Keratinocyte (primary cell): ENCODE data around the gene PELI1.

Experiments used
- EZH2 ChIP-seq: IDR thresholded peaks from one replicate; pipeline ENCODE4 v1.6.1; 2012; ENCODE audit warnings: inconsistent platforms, mild to moderate bottlenecking, low read length, moderate library complexity
- TF ChIP-seq, protein P1 (sequence below), 3 experiments: IDR thresholded peaks in 1 of 3; conservative IDR thresholded peaks in 1 of 3; optimal IDR thresholded peaks in 1 of 3; 2 replicates in 2 of 3; 3 replicates in 1 of 3; pipeline versions ENCODE3 to v1.5.1; 2011; ENCODE audit warnings: low read length in 3 of 3, mild to moderate bottlenecking in 3 of 3, moderate library complexity in 2 of 3, control low read depth in 1 of 3, inconsistent platforms in 1 of 3; ENCODE audit not compliant: insufficient read depth in 2 of 3; ENCODE audit errors: extremely low read depth in 1 of 3

DNA sequence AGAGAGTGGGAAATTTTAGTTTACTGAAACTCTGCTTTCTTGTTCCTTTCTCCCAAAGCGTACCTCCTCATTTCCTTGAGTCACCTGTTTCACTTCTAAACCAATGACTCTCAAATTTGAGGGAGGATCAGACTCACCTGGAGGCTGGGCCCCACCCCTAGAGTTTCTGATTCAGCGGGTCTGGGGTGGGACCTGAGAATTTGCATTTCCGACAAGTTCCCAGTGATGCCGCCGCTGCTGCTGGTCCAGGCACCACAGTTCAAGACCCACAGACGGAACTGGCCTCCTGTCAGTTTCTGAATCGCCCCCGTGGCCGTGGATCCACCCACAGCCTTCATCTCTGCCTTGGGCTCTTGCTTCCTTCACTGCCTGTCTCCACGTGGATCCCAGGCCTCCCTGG is 44.9 kb upstream of the PELI1 start:
- TF ChIP-seq, protein P1, sequence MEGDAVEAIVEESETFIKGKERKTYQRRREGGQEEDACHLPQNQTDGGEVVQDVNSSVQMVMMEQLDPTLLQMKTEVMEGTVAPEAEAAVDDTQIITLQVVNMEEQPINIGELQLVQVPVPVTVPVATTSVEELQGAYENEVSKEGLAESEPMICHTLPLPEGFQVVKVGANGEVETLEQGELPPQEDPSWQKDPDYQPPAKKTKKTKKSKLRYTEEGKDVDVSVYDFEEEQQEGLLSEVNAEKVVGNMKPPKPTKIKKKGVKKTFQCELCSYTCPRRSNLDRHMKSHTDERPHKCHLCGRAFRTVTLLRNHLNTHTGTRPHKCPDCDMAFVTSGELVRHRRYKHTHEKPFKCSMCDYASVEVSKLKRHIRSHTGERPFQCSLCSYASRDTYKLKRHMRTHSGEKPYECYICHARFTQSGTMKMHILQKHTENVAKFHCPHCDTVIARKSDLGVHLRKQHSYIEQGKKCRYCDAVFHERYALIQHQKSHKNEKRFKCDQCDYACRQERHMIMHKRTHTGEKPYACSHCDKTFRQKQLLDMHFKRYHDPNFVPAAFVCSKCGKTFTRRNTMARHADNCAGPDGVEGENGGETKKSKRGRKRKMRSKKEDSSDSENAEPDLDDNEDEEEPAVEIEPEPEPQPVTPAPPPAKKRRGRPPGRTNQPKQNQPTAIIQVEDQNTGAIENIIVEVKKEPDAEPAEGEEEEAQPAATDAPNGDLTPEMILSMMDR (optimal IDR thresholded peaks at IDR 0.05 in 1 of 3, IDR thresholded peaks at IDR 0.05 in 1 of 3, conservative IDR thresholded peaks at IDR 0.05 in 1 of 3; ENCODE audit: extremely low read depth in 1 of 3, insufficient read depth in 2 of 3, low read length in 3 of 3) = no peak
- no peak for TF ChIP-seq EZH2
